Mucosa of rectum (tissue), 2 donors: ENCODE data around the gene SH3D19.

ENCODE experiments used
- H3K27ac ChIP-seq, 2 donors: one replicate each; pipeline ENCODE4 v1.7.0; 2013; ENCODE audit warnings: inconsistent platforms in 2 of 2, low read depth in 2 of 2, low read length in 2 of 2
- H3K27me3 ChIP-seq, 2 donors: one replicate each; pipeline ENCODE4 v1.7.0; 2013; ENCODE audit warnings: low read length in 2 of 2; ENCODE audit not compliant: control insufficient read depth in 2 of 2, insufficient read depth in 2 of 2
- H3K36me3 ChIP-seq, 2 donors: one replicate each; pipeline ENCODE4 v1.7.0; 2013; ENCODE audit warnings: low read length in 2 of 2; ENCODE audit not compliant: control insufficient read depth in 2 of 2, insufficient read depth in 2 of 2
- H3K4me1 ChIP-seq, 2 donors: one replicate each; pipeline ENCODE4 v1.7.0; 2013; ENCODE audit warnings: low read length in 2 of 2, mild to moderate bottlenecking in 1 of 2; ENCODE audit not compliant: control insufficient read depth in 2 of 2, insufficient read depth in 2 of 2
- H3K4me3 ChIP-seq, 2 donors: one replicate each; pipeline ENCODE4 v1.7.0; 2013; ENCODE audit warnings: low read length in 2 of 2
- H3K9ac ChIP-seq, 2 donors: one replicate each; pipeline ENCODE4 v1.7.0; 2013; ENCODE audit warnings: low read length in 2 of 2, low read depth in 1 of 2, mild to moderate bottlenecking in 1 of 2
- H3K9me3 ChIP-seq, 2 donors: one replicate each; pipeline ENCODE4 v1.7.0; 2013; ENCODE audit warnings: low read length in 2 of 2; ENCODE audit not compliant: control insufficient read depth in 2 of 2
- donor health status: healthy.
- donor health status: Normal muscosa, but diverticular disease.

Gene SH3D19

DNA sequence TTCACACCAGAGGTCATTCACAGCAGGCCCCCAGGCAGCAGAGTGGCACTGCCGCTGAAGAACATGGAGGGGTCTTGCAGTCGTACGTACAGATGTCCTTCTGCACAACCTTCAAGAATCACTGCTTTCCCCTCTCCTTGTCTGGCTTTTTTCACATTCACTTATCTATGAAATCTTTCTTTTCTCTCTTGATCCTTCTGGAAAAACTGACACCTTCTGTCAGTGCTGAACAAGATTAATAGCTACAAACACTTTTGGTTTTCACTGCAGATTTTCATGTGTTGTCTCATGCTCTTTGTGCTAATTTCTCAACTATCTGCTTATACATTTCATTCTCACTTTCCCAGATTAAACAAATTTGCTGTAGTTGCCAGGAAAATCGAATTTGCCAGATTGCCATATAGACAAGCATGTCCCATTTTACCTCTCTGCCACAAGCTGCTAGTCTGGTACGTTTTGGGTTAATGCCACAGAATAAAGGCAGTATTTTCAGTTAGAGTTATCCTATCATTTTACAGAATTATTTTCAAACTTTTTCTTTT is 142.9 kb downstream of the SH3D19 start:
- Histone ChIP-seq H3K27me3 (no peaks in the 10 kb centered on the region), H3K4me3 (no peak overlapping the region), H3K36me3 (peaks cover 4 to 7% of the 10 kb centered on the region in 2 donors), H3K4me1 (no peaks in the 10 kb centered on the region), H3K27ac (no peak overlapping the region), H3K9me3 (no peaks in the 10 kb centered on the region), H3K9ac (no peak overlapping the region)

GRCh38 chr4:151176685-151177084 is 148.7 kb downstream of the SH3D19 start:
- Histone ChIP-seq H3K4me1 (no peaks in the 10 kb centered on the region), H3K9ac (no peak overlapping the region), H3K27me3 (no peaks in the 10 kb centered on the region), H3K4me3 (no peak overlapping the region), H3K36me3 (peaks cover 26 to 33% of the 10 kb centered on the region in 2 donors), H3K27ac (no peak overlapping the region), H3K9me3 (no peaks in the 10 kb centered on the region)

DNA sequence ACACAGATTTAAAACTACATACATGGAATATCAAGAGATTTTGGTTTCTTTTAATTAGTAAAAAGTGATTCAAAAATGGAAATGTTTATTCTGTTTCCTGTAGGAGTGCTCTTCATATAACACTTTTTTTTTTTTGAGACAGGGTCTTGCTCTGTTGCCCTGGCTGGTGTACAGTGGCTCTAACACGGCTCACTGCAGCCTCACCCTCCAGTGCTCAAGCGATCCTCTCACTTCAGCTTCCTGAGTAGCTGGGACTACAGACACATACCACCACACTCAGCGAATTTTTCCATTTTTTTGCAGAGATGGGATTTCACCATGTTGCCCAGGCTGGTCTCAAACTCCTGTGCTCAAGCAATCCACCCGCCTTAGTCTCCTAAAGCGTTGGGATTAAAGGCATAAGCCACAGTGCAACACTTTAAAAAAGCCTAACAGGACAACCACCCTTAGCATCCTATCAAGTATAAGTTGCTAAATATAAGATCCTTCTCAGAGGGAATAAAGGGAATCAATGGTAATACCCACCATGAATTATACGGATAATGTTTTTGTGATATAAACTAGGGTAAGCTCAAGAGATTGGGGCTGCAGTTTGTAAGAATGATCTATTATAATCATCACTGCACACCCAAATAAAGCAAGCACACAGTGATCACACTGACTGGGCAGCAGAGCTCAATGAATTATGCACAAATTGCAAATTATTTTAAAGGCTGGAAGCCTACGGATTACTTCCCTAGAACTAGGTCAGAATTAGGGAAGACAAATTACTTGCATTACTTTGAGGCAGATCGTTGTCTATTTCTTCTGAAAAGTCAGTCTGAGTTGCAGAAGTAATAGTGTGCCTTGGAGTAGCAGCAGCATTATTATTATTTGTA is 149.4 kb downstream of the SH3D19 start:
- Histone ChIP-seq H3K27me3 (no peaks in the 10 kb centered on the region), H3K27ac (no peak overlapping the region), H3K4me1 (no peaks in the 10 kb centered on the region), H3K36me3 (peaks cover 26 to 33% of the 10 kb centered on the region in 2 donors), H3K4me3 (no peak overlapping the region), H3K9me3 (no peaks in the 10 kb centered on the region), H3K9ac (no peak overlapping the region)

DNA sequence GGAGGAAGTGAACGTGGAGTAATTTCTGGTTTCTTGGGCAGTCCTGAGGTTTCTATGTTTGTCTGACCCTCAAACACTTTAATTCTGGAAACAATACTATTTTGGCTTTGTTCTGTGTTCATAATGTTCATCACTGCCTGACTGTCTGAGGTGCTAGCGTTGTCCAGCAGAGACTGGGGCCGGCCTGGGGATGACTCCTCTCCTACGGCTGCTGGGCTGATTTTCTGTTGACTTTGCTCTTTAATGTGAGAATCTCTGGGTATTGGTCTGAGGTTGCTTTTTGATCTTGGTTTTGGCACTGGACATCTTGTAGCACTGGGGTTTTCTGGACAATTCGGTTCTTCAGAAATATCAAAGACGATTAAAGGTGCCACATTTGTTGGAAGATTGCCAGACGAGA is 150.2 kb downstream of the SH3D19 start:
- no peak overlapping the region for H3K27ac ChIP-seq
- no peak overlapping the region for H3K4me3 ChIP-seq
- H3K4me1 ChIP-seq: no peaks in the 10 kb centered on the region
- H3K9me3 ChIP-seq: no peaks in the 10 kb centered on the region
- peaks cover 26 to 36% of the 10 kb centered on the region in 2 donors for H3K36me3 ChIP-seq
- H3K9ac ChIP-seq: no peak overlapping the region
- H3K27me3 ChIP-seq: no peaks in the 10 kb centered on the region

GRCh38 chr4:151174784-151175183 is 150.6 kb downstream of the SH3D19 start:
- Histone ChIP-seq H3K4me1 (no peaks in the 10 kb centered on the region), H3K9me3 (no peaks in the 10 kb centered on the region), H3K9ac (no peak overlapping the region), H3K27ac (no peak overlapping the region), H3K36me3 (peaks cover 29 to 36% of the 10 kb centered on the region in 2 donors), H3K27me3 (no peaks in the 10 kb centered on the region), H3K4me3 (no peak overlapping the region)

GRCh38 chr4:151173871-151174270 is 151.5 kb downstream of the SH3D19 start:
- Histone ChIP-seq H3K36me3 (peaks cover 34 to 37% of the 10 kb centered on the region in 2 donors), H3K9me3 (no peaks in the 10 kb centered on the region)

DNA sequence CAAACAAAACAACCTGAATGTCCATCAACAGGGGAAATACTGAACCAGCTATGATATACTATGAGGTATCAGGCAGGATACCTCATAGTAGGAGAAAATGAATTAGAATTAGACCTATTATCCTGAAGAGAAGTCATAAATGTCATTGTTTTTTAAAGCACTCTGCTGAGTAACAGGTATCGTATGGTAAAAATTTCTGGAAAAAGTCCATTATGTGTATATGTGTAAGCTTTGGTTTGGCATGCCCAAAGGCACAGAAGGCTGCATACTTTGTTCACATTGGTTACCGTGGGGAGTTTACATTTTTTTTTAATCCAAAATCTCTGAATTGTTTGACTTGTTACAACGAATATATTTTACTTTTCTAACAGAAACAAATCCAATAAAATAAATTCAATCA is 155.5 kb downstream of the SH3D19 start:
- no peaks in the 10 kb centered on the region for H3K27me3 ChIP-seq
- no peaks in the 10 kb centered on the region for H3K9me3 ChIP-seq
- H3K4me1 ChIP-seq: no peaks in the 10 kb centered on the region
- H3K9ac ChIP-seq: no peak overlapping the region
- H3K27ac ChIP-seq: no peak overlapping the region
- no peak overlapping the region for H3K4me3 ChIP-seq
- H3K36me3 ChIP-seq: peaks cover 27 to 35% of the 10 kb centered on the region in 2 donors

More at GRCh38 chr4:151173871-151174270, 151.5 kb downstream of the SH3D19 start:
- Histone ChIP-seq H3K9ac (no peak overlapping the region), H3K4me1 (no peaks in the 10 kb centered on the region), H3K27ac (no peak overlapping the region), H3K4me3 (no peak overlapping the region), H3K27me3 (no peaks in the 10 kb centered on the region)

GRCh38 chr4:151169223-151169622 is 156.2 kb downstream of the SH3D19 start:
- H3K36me3 ChIP-seq: peaks cover 24 to 29% of the 10 kb centered on the region in 2 donors
- H3K27ac ChIP-seq: no peak overlapping the region
- no peak overlapping the region for H3K4me3 ChIP-seq
- no peaks in the 10 kb centered on the region for H3K4me1 ChIP-seq
- H3K27me3 ChIP-seq: no peaks in the 10 kb centered on the region
- H3K9me3 ChIP-seq: no peaks in the 10 kb centered on the region
- H3K9ac ChIP-seq: no peak overlapping the region

DNA sequence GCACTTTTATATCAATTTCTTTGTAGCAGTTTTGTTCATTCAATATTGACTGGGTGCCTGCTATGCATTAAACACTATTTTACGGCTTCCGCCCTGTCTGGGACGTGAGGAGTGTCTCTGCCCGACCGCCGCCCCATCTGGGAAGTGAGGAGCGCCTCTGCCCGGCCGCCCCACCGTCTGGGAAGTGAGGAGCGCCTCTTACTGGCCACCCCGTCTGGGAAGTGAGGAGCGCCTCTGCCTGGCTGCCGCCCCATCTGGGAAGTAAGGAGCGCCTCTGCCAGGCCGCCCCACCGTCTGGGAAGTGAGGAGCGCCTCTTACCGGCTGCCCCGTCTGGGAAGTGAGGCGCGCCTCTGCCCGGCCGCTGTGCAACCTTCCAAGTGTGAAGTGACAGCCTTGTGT is 157.8 kb downstream of the SH3D19 start:
- Histone ChIP-seq H3K4me3 (no peak overlapping the region), H3K9ac (no peak overlapping the region), H3K27me3 (no peaks in the 10 kb centered on the region), H3K9me3 (no peaks in the 10 kb centered on the region), H3K4me1 (no peaks in the 10 kb centered on the region), H3K27ac (no peak overlapping the region), H3K36me3 (peaks cover 28 to 31% of the 10 kb centered on the region in 2 donors)

GRCh38 chr4:151166636-151167035 is 158.8 kb downstream of the SH3D19 start:
- Histone ChIP-seq H3K27ac (no peak overlapping the region), H3K4me3 (no peak overlapping the region), H3K36me3 (peaks cover 25 to 29% of the 10 kb centered on the region in 2 donors), H3K9me3 (no peaks in the 10 kb centered on the region), H3K4me1 (no peaks in the 10 kb centered on the region), H3K27me3 (no peaks in the 10 kb centered on the region), H3K9ac (no peak overlapping the region)
